GM18868 (cell line): ENCODE results near the gene LEUTX.
"Not testable (repeated sequence)": the region's sequence is repeated elsewhere in the genome, so short reads cannot be mapped to it uniquely, and the experiment has no call there.

Experiments used
- ATAC-seq: cut with Tn5 transposase; IDR thresholded peaks from one replicate; pipeline ENCODE4 v1.9.1; 2021; ENCODE audit warnings: mild to moderate bottlenecking, moderate library complexity; ENCODE audit not compliant: unreplicated experiment

Gene LEUTX

GRCh38 chr19:39768786-39769185, 9.9 kb upstream of the LEUTX start:
- ATAC-seq = no peak

- no peak for ATAC-seq
Measured at GRCh38 chr19:39780894-39781293, 2.2 kb downstream of the LEUTX start.

GRCh38 chr19:39788244-39788643, 9.6 kb downstream of the LEUTX start:
- ATAC-seq = no peak

GRCh38 chr19:39792999-39793546, 14.4 kb downstream of the LEUTX start:
- ATAC-seq = peak; percentile 53

- no peak for ATAC-seq
Measured at GRCh38 chr19:39795001-39795400, 16.3 kb downstream of the LEUTX start.

- ATAC-seq = no peak
Measured at GRCh38 chr19:39796000-39796498, 17.4 kb downstream of the LEUTX start.

- no peak for ATAC-seq
Measured at GRCh38 chr19:39797083-39797482, 18.4 kb downstream of the LEUTX start.

GRCh38 chr19:39802958-39803357, 24.3 kb downstream of the LEUTX start:
- ATAC-seq = no peak

GRCh38 chr19:39805104-39805503, 26.4 kb downstream of the LEUTX start:
- ATAC-seq = no peak

- ATAC-seq = no peak
Measured at GRCh38 chr19:39807846-39808364, 29.3 kb downstream of the LEUTX start.

- ATAC-seq = not testable (repeated sequence)
Measured at GRCh38 chr19:39808688-39809087, 30.0 kb downstream of the LEUTX start.

GRCh38 chr19:39809368-39809767, 30.7 kb downstream of the LEUTX start:
- no peak for ATAC-seq

GRCh38 chr19:39810424-39810823, 31.8 kb downstream of the LEUTX start:
- ATAC-seq = no peak

GRCh38 chr19:39811064-39811463, 32.4 kb downstream of the LEUTX start:
- ATAC-seq = no peak

- ATAC-seq = no peak
Measured at GRCh38 chr19:39813264-39813993, 34.8 kb downstream of the LEUTX start.

- not testable (repeated sequence) for ATAC-seq
Measured at GRCh38 chr19:39814111-39814510, 35.5 kb downstream of the LEUTX start.

GRCh38 chr19:39814595-39814994, 35.9 kb downstream of the LEUTX start:
- ATAC-seq = no peak

- ATAC-seq = no peak
Measured at GRCh38 chr19:39816287-39817048, 37.8 kb downstream of the LEUTX start.

- no peak for ATAC-seq
Measured at GRCh38 chr19:39817888-39818561, 39.4 kb downstream of the LEUTX start.

- ATAC-seq = peak; percentile 77
Measured at GRCh38 chr19:39818626-39819097, 40.0 kb downstream of the LEUTX start.

- ATAC-seq = no peak
Measured at GRCh38 chr19:39819786-39820185, 41.1 kb downstream of the LEUTX start.
